H9 (cell line): ENCODE data around the gene TMCO4. TPM values are rescaled to one million over a fixed set of nuclear protein-coding genes. Genes with fewer than 3 reads are reported as not detected.

Experiments used
- DNase-seq: peaks from one replicate; pipeline ENCODE4 v3.0.0-alpha.2; 2017
- H2AFZ ChIP-seq: one replicate; pipeline ENCODE4 v1.6.1; 2013; ENCODE audit warnings: mild to moderate bottlenecking, low read length, control low read depth, moderate library complexity
- H2AK5ac ChIP-seq: 2 replicates; pipeline ENCODE4 v1.6.1; 2013; ENCODE audit warnings: low read length, control low read depth, mixed read lengths; ENCODE audit not compliant: insufficient read length
- H2BK120ac ChIP-seq: one replicate; pipeline ENCODE4 v1.6.1; 2013; ENCODE audit warnings: low read depth, mild to moderate bottlenecking, low read length, control low read depth, inconsistent platforms; ENCODE audit not compliant: poor library complexity, severe bottlenecking
- H2BK12ac ChIP-seq: 2 replicates; pipeline ENCODE4 v1.6.1; 2013; ENCODE audit warnings: low read length, control low read depth, mixed read lengths, low read depth; ENCODE audit not compliant: insufficient read length
- H2BK15ac ChIP-seq: 2 replicates; pipeline ENCODE4 v1.6.1; 2013; ENCODE audit warnings: low read depth, low read length, control low read depth
- H2BK20ac ChIP-seq: one replicate; pipeline ENCODE4 v1.6.1; 2013; ENCODE audit warnings: low read depth, mild to moderate bottlenecking, low read length, control low read depth, inconsistent platforms; ENCODE audit not compliant: poor library complexity, severe bottlenecking
- H2BK5ac ChIP-seq: 2 replicates; pipeline ENCODE4 v1.6.1; 2013; ENCODE audit warnings: low read length, control low read depth, mixed read lengths; ENCODE audit not compliant: insufficient read length
- H3K14ac ChIP-seq: 2 replicates; pipeline ENCODE4 v1.6.1; 2013; ENCODE audit warnings: low read length, control low read depth; ENCODE audit not compliant: insufficient read depth
- H3K18ac ChIP-seq: 2 replicates; pipeline ENCODE4 v1.6.1; 2013; ENCODE audit warnings: low read depth, mild to moderate bottlenecking, mixed read lengths, low read length, control low read depth; ENCODE audit not compliant: insufficient read length
- H3K23ac ChIP-seq: 2 replicates; pipeline ENCODE4 v1.6.1; 2013; ENCODE audit warnings: low read length, control low read depth, mixed read lengths, low read depth; ENCODE audit not compliant: insufficient read length
- H3K23me2 ChIP-seq: 2 replicates; pipeline ENCODE4 v1.6.1; 2013; ENCODE audit warnings: low read depth, mild to moderate bottlenecking, mixed read lengths, low read length, control low read depth; ENCODE audit not compliant: insufficient read length, poor library complexity, severe bottlenecking
- H3K27ac ChIP-seq: 2 replicates; pipeline ENCODE4 v1.5.1; 2013; ENCODE audit warnings: low read length, control low read depth, mixed read lengths, low read depth; ENCODE audit not compliant: insufficient read length
- H3K27me3 ChIP-seq: 2 replicates; pipeline ENCODE4 v1.6.1; 2013; ENCODE audit warnings: low read length, control low read depth, inconsistent platforms; ENCODE audit not compliant: insufficient read depth
- H3K4ac ChIP-seq: 2 replicates; pipeline ENCODE4 v1.6.1; 2013; ENCODE audit warnings: low read depth, mild to moderate bottlenecking, control low read depth, inconsistent platforms, low read length, moderate library complexity
- H3K4me1 ChIP-seq: 2 replicates; pipeline ENCODE4 v1.6.1; 2013; ENCODE audit warnings: low read length, control low read depth, inconsistent platforms; ENCODE audit not compliant: insufficient read depth
- H3K4me2 ChIP-seq: 2 replicates; pipeline ENCODE4 v1.6.1; 2013; ENCODE audit warnings: low read length, control low read depth, mixed read lengths; ENCODE audit not compliant: insufficient read length, insufficient read depth
- H3K56ac ChIP-seq: 2 replicates; pipeline ENCODE4 v1.6.1; 2013; ENCODE audit warnings: low read depth, mild to moderate bottlenecking, mixed read lengths, low read length, control low read depth; ENCODE audit not compliant: insufficient read length
- H3K79me1 ChIP-seq: 2 replicates; pipeline ENCODE4 v1.6.1; 2013; ENCODE audit warnings: low read depth, mild to moderate bottlenecking, moderate library complexity, low read length, control low read depth, inconsistent platforms; ENCODE audit not compliant: insufficient read depth, poor library complexity, severe bottlenecking
- H3K79me2 ChIP-seq: 2 replicates; pipeline ENCODE4 v1.6.1; 2013; ENCODE audit warnings: low read length, control low read depth, inconsistent platforms; ENCODE audit not compliant: insufficient read depth
- H3K9ac ChIP-seq: 2 replicates; pipeline ENCODE4 v1.6.1; 2013; ENCODE audit warnings: low read length, control low read depth, mixed read lengths; ENCODE audit not compliant: insufficient read length; ENCODE audit errors: extremely low read depth
- H3K9me3 ChIP-seq: one replicate; pipeline ENCODE4 v1.6.1; 2013; ENCODE audit warnings: low read depth, low read length, inconsistent platforms; ENCODE audit not compliant: control insufficient read depth
- H3T11ph ChIP-seq: one replicate; pipeline ENCODE4 v1.6.1; 2013; ENCODE audit warnings: mild to moderate bottlenecking, low read length, control low read depth, inconsistent platforms
- H4K20me1 ChIP-seq: one replicate; pipeline ENCODE4 v1.6.1; 2013; ENCODE audit not compliant: control insufficient read depth, insufficient read length, insufficient read depth
- H4K5ac ChIP-seq: 2 replicates; pipeline ENCODE4 v1.6.1; 2013; ENCODE audit warnings: low read depth, mild to moderate bottlenecking, mixed read lengths, low read length, control low read depth; ENCODE audit not compliant: insufficient read length
- H4K8ac ChIP-seq: replicated peaks from 2 replicates; pipeline ENCODE4 v1.6.1; 2013; ENCODE audit warnings: low read length, control low read depth, mixed read lengths, low read depth; ENCODE audit not compliant: insufficient read length
- H4K91ac ChIP-seq: 2 replicates; pipeline ENCODE4 v1.6.1; 2013; ENCODE audit warnings: low read depth, mild to moderate bottlenecking, moderate library complexity, mixed read lengths, low read length, control low read depth; ENCODE audit not compliant: insufficient read length
- H3K27ac Mint-ChIP-seq, 3 experiments: 2 replicates in 2 of 3; 3 replicates in 1 of 3; pipeline ENCODE4 v1.8.0; 2020 to 2021; ENCODE audit warnings: mixed read lengths in 3 of 3, mild to moderate bottlenecking in 1 of 3, moderate library complexity in 1 of 3
- H3K27me3 Mint-ChIP-seq: 2 replicates; pipeline ENCODE4 v1.8.0; 2021; ENCODE audit warnings: low read depth, mild to moderate bottlenecking, moderate library complexity, mixed read lengths
- H3K36me3 Mint-ChIP-seq, 3 experiments: 2 replicates in 2 of 3; 3 replicates in 1 of 3; pipeline ENCODE4 v1.8.0; 2020 to 2021; ENCODE audit warnings: low read depth in 3 of 3, mixed read lengths in 3 of 3; ENCODE audit not compliant: insufficient read depth in 1 of 3
- H3K4me1 Mint-ChIP-seq, 2 experiments: 2 replicates each; pipeline ENCODE4 v1.8.0; 2020; ENCODE audit warnings: mixed read lengths in 2 of 2
- H3K4me3 Mint-ChIP-seq, 2 experiments: 2 replicates in 1 of 2; 3 replicates in 1 of 2; pipeline ENCODE4 v1.8.0; 2020 to 2021; ENCODE audit warnings: mild to moderate bottlenecking in 2 of 2, mixed read lengths in 2 of 2, moderate library complexity in 1 of 2
- H3K9me3 Mint-ChIP-seq, 2 experiments: 2 replicates in 1 of 2; 3 replicates in 1 of 2; pipeline ENCODE4 v1.8.0; 2020; ENCODE audit warnings: mild to moderate bottlenecking in 2 of 2, mixed read lengths in 2 of 2, moderate library complexity in 1 of 2
- WGBS: extraction: QIAGEN DNeasy Blood & Tissue Kit; methylation state at CpG from one replicate; pipeline ENCODE4 v1.1.7; 2013; ENCODE audit warnings: missing lambda C conversion rate, low lambda C conversion rate, mixed read lengths; ENCODE audit not compliant: insufficient read length; ENCODE audit errors: extremely low coverage; 5-methylcytosine and 5-hydroxymethylcytosine counted together
- total RNA-seq: library from RNA; stranded (reverse); gene quantifications from 2 replicates; pipeline ENCODE4 v1.2.1, GENCODE V29; 2021
- TF ChIP-seq, protein P1 (sequence below): fragments of 200-600 bp; sonication (generic); conservative IDR thresholded peaks from 3 replicates; pipeline ENCODE4 v1.8.0; 2021; ENCODE audit warnings: antibody characterized with exemption, mild to moderate bottlenecking

TMCO4 gene
- total RNA-seq, 1 experiment from 2014 or later = 4.0 TPM

DNA sequence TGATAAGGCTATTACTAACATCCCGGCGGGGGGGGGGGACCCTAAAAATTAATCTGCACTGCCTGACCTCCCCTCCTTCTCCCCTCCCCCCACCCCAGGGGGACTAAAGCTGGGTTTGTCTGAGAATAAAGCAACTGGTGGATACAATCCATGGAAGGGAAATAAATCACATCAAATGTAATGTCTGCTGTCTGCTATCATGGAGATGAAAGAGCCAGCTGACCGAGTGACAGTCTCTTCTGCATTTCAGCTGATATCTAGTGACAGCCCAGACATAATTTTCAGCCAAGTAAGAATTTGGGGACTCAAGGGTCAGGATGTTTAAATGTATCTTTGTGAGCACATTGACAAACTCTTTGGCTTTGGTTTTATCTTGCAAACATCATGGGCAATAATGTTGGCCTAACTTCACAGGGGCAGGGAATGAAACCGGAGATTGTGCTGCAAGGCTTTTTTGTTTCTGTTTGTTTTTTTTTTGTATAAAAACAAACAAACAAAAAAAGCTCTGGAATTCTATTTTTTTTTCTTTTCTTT lies 90.4 kb downstream of the TMCO4 start:
- Mint-ChIP-seq H3K4me3 (no peak overlapping the region), H3K27ac (no peak overlapping the region), H3K36me3 (no peaks in the 10 kb centered on the region), H3K27me3 (no peaks in the 10 kb centered on the region), H3K4me1 (peaks cover 19 to 22% of the 10 kb centered on the region in 2 experiments), H3K9me3 (no peaks in the 10 kb centered on the region)
- H3K4me1 ChIP-seq = no peaks in the 10 kb centered on the region
- no peak overlapping the region for H3K56ac ChIP-seq
- H3K9ac ChIP-seq = no peak overlapping the region
- H2AK5ac ChIP-seq = no peak overlapping the region
- no peak overlapping the region for H4K5ac ChIP-seq
- H3K14ac ChIP-seq = no peak overlapping the region
- H4K91ac ChIP-seq = no peak overlapping the region
- H3K23ac ChIP-seq = no peak overlapping the region
- TF ChIP-seq, protein P1, sequence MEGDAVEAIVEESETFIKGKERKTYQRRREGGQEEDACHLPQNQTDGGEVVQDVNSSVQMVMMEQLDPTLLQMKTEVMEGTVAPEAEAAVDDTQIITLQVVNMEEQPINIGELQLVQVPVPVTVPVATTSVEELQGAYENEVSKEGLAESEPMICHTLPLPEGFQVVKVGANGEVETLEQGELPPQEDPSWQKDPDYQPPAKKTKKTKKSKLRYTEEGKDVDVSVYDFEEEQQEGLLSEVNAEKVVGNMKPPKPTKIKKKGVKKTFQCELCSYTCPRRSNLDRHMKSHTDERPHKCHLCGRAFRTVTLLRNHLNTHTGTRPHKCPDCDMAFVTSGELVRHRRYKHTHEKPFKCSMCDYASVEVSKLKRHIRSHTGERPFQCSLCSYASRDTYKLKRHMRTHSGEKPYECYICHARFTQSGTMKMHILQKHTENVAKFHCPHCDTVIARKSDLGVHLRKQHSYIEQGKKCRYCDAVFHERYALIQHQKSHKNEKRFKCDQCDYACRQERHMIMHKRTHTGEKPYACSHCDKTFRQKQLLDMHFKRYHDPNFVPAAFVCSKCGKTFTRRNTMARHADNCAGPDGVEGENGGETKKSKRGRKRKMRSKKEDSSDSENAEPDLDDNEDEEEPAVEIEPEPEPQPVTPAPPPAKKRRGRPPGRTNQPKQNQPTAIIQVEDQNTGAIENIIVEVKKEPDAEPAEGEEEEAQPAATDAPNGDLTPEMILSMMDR = no peak
- no peak for DNase-seq
- no peaks in the 10 kb centered on the region for H4K20me1 ChIP-seq
- no peak overlapping the region for H3K4ac ChIP-seq
- no peak overlapping the region for H2AFZ ChIP-seq
- no peak overlapping the region for H2BK20ac ChIP-seq
- no peaks in the 10 kb centered on the region for H3K79me1 ChIP-seq
- no peak overlapping the region for H2BK120ac ChIP-seq
- no peak overlapping the region for H2BK15ac ChIP-seq
- no peak overlapping the region for H3K4me2 ChIP-seq
- WGBS = no CpG with 5 or more reads among the region's 4 CpGs
- H3K18ac ChIP-seq = no peak overlapping the region
- no peak overlapping the region for H3T11ph ChIP-seq
- H4K8ac ChIP-seq = no peak overlapping the region
- H3K27ac ChIP-seq = no peak overlapping the region
- H2BK12ac ChIP-seq = no peak overlapping the region
- no peaks in the 10 kb centered on the region for H3K23me2 ChIP-seq
- no peaks in the 10 kb centered on the region for H3K9me3 ChIP-seq
- H2BK5ac ChIP-seq = no peak overlapping the region
- no peaks in the 10 kb centered on the region for H3K79me2 ChIP-seq
- no peaks in the 10 kb centered on the region for H3K27me3 ChIP-seq
